AG09319 (cell line): ENCODE data around the gene BUD31.

Experiments
- DNase-seq: peaks from one replicate; pipeline ENCODE4 v3.0.0-alpha.2; 2010; ENCODE audit warnings: low read depth; ENCODE audit errors: extremely low read depth
- TF ChIP-seq, protein P1 (sequence below): IDR thresholded peaks from 2 replicates; pipeline ENCODE4 v1.5.1; 2011; ENCODE audit warnings: low read depth, mild to moderate bottlenecking, inconsistent platforms, low read length, moderate library complexity

BUD31 gene

GRCh38 chr7:99453105-99453504 lies 44.3 kb downstream of the BUD31 start:
- no peak for DNase-seq
- TF ChIP-seq, protein P1, sequence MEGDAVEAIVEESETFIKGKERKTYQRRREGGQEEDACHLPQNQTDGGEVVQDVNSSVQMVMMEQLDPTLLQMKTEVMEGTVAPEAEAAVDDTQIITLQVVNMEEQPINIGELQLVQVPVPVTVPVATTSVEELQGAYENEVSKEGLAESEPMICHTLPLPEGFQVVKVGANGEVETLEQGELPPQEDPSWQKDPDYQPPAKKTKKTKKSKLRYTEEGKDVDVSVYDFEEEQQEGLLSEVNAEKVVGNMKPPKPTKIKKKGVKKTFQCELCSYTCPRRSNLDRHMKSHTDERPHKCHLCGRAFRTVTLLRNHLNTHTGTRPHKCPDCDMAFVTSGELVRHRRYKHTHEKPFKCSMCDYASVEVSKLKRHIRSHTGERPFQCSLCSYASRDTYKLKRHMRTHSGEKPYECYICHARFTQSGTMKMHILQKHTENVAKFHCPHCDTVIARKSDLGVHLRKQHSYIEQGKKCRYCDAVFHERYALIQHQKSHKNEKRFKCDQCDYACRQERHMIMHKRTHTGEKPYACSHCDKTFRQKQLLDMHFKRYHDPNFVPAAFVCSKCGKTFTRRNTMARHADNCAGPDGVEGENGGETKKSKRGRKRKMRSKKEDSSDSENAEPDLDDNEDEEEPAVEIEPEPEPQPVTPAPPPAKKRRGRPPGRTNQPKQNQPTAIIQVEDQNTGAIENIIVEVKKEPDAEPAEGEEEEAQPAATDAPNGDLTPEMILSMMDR = no peak

- no peak for DNase-seq
- TF ChIP-seq, protein P1 = no peak
Measured at GRCh38 chr7:99455874-99456273, 47.1 kb downstream of the BUD31 start.

- TF ChIP-seq, protein P1 = no peak
- DNase-seq = no peak
Measured at GRCh38 chr7:99456288-99456687, 47.5 kb downstream of the BUD31 start.

DNA sequence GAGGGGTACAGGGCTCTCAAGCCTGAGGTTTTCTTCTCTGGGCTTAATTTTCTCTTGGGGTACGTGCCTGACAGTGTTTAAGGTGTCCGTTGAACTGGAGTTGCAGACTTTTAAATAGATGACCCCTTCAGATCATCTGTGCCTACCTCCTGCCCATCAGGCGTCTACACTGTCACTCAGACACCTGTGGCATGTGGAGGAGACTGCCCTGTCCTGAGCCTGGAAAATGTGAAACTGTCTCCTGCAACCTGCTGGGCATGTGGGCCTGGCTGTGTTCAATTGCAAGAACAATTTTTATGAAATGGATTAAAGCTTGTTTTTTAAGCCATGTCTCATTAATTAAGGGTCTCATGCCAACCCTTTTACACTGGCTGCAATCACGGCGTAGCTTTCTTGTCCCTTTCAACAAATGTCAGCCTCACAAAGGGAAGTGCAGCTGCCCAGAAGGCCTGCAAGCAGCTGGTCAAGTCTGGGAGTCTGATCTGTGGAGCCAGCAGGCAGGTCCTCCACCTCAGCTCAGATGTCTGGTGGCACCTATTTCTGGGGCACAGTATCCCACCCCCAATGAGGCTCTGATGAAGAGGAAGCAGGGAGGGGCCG lies 48.4 kb downstream of the BUD31 start:
- TF ChIP-seq, protein P1 = no peak
- DNase-seq = no peak

DNA sequence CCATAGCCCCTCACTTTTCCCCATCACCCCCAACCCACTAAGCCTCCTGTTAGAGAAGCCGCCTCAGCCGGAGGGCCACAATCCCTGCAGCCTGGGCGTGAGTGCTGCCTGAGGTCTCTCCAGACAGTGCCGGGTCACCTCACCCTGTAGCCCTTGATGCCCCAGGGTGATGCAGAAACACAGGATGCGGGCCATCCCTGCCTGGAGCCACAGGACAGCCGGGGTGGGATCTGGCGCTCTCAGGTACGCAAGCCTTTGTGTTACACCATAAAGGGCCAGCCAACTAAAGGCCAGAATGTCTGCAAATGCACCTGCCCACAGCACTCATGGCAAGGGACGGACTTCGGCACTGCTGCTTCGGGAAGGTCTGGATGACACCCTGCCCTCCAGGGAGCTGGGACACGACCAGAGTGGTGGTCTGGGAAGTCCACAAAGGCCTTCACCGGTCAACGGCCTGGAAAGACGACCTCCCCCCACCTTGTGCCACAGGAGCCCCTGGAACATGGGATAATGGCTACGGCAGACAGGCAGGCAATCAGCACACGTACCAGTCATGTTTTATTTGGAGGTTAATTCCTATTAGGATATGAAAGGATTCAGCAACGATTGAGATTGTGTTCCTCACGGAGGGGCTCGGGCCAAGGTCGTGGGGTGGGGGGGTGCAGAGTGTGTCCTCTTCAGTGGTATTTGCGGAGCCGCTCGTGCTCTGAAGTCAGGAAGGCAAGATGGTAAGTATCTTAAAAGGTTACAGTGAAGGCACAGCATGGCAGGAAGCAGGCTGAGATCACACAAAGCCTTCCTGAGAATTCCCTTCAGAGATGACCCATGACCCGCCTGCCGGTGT lies 49.1 kb downstream of the BUD31 start:
- TF ChIP-seq, protein P1 = no peak
- no peak for DNase-seq

- DNase-seq = no peak
- TF ChIP-seq, protein P1 = no peak; the same call in 1 of the 2 replicates
Measured at GRCh38 chr7:99459087-99459486, 50.3 kb downstream of the BUD31 start.

GRCh38 chr7:99460651-99461050 lies 51.9 kb downstream of the BUD31 start:
- TF ChIP-seq, protein P1 = no peak

More at GRCh38 chr7:99460651-99461050, 51.9 kb downstream of the BUD31 start:
- DNase-seq = no peak
